RPMI8226 (cell line): ENCODE measurements around the gene EEF1AKMT4.

Experiments
- DNase-seq: peaks from one replicate; pipeline ENCODE4 v3.0.0-alpha.2; 2015

Gene EEF1AKMT4

DNA sequence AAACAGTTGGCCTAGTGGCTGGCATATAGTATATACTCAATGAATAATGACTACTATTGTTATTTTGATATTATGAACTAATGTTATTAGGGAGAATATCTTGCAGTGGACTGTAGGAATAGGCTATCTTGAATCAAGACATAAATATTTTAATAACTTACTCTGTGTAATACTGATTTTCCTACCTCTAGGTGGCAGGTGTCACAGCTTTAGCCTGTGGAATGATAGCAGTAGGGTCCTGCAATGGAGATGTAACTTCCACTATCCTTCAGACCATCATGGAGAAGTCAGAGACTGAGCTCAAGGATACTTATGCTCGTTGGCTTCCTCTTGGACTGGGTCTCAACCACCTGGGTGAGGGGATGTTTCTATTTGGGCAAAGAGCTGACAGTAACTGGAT, 56.1 kb downstream of the EEF1AKMT4 start:
- DNase-seq: peak; percentile 24

DNA sequence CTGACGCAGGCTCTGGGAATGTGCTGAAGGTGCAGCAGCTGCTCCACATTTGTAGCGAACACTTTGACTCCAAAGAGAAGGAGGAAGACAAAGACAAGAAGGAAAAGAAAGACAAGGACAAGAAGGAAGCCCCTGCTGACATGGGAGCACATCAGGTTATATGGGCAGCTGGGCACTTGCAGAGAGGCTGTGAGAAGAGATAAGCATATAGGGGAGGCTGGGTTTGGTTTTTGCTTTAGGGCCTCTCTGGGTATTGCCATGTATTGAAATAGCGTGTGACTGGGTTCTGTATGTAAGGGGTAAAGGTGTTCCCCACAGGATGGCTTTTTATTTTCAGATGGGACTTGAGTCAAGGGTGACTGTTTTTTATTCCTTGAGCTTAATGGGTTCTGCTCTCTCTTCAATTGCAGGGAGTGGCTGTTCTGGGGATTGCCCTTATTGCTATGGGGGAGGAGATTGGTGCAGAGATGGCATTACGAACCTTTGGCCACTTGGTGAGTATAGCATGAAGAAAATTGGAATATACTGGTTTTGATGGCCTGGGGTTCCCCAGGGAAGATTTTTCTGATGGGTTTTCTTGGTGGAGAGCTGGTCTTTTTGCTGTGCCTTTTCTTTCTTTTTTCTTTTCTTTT, 57.0 kb downstream of the EEF1AKMT4 start:
- no peak for DNase-seq

DNA sequence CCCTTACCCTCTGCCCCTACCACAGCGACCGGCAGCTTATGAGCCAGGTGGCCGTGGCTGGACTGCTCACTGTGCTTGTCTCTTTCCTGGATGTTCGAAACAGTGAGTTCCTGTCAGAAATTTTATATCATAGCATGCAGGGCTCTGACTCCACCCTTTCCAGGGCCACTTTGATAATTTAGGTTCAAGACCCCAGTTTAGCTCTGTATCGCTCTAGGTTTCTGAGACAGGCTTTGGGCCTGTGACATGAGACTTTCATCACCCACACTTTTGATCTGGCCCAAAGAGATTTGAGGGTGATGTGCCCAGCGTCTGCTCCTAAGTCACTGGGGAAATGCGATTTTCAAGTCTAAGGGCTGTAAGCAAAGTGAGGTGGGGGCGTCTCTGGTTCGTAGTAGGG, 58.4 kb downstream of the EEF1AKMT4 start:
- no peak for DNase-seq
